DND-41 (cell line): ENCODE measurements around the gene SEMA3E.

Source experiments
- ATAC-seq: fragments of 200-7000 bp; cut with Tn5 transposase; 3 replicates; pipeline ENCODE4 v1.9.1; 2021; ENCODE audit warnings: low read depth; ENCODE audit not compliant: insufficient read depth
- DNase-seq: peaks from one replicate; pipeline ENCODE4 v3.0.0-alpha.2; 2020
- H2AFZ ChIP-seq: 2 replicates; pipeline ENCODE4 v1.6.0; 2012; ENCODE audit warnings: low read depth, low read length
- H3K27ac ChIP-seq: 2 replicates; pipeline ENCODE4 v1.5.1; 2012; ENCODE audit warnings: low read length, inconsistent platforms
- H3K27me3 ChIP-seq: fragments of 200-600 bp; sonication (generic); 2 replicates; pipeline ENCODE4 v1.6.0; 2012; ENCODE audit warnings: low read length, mild to moderate bottlenecking, inconsistent platforms; ENCODE audit not compliant: insufficient read depth, poor library complexity
- H3K36me3 ChIP-seq: 2 replicates; pipeline ENCODE4 v1.5.1; 2012; ENCODE audit warnings: low read length, inconsistent platforms; ENCODE audit not compliant: insufficient read depth
- H3K4me1 ChIP-seq: 2 replicates; pipeline ENCODE4 v1.5.1; 2012; ENCODE audit warnings: mild to moderate bottlenecking, low read length; ENCODE audit not compliant: insufficient read depth
- H3K4me2 ChIP-seq: 2 replicates; pipeline ENCODE4 v1.6.0; 2012; ENCODE audit warnings: mild to moderate bottlenecking, moderate library complexity, low read length, inconsistent platforms; ENCODE audit not compliant: insufficient read depth
- H3K4me3 ChIP-seq, 2 experiments: fragments of 200-600 bp in 1 of 2; shearing (Covaris generic) in 1 of 2; 2 replicates each; pipeline ENCODE4 v1.5.1; 2012 to 2016; ENCODE audit warnings: inconsistent platforms in 2 of 2, low read length in 2 of 2, mild to moderate bottlenecking in 2 of 2, low read depth in 1 of 2, moderate library complexity in 1 of 2
- H3K79me2 ChIP-seq: 2 replicates; pipeline ENCODE4 v1.6.0; 2012; ENCODE audit warnings: low read length, inconsistent platforms; ENCODE audit not compliant: insufficient read depth
- H3K9ac ChIP-seq: 2 replicates; pipeline ENCODE4 v1.6.0; 2012; ENCODE audit warnings: low read depth, mild to moderate bottlenecking, inconsistent platforms, low read length, moderate library complexity
- H3K9me3 ChIP-seq: 2 replicates; pipeline ENCODE4 v1.5.1; 2012; ENCODE audit warnings: low read length, moderate library complexity, mild to moderate bottlenecking, inconsistent platforms; ENCODE audit not compliant: insufficient read depth, severe bottlenecking
- H4K20me1 ChIP-seq: 2 replicates; pipeline ENCODE4 v1.6.0; 2012; ENCODE audit warnings: low read length; ENCODE audit not compliant: insufficient read depth
- EZH2 ChIP-seq: IDR thresholded peaks from 3 replicates; pipeline ENCODE4 v1.6.1; 2012; ENCODE audit warnings: borderline replicate concordance, low read depth, mild to moderate bottlenecking, moderate library complexity, low read length, inconsistent platforms; ENCODE audit not compliant: severe bottlenecking
- TF ChIP-seq, protein P1 (sequence below): IDR thresholded peaks from 2 replicates; pipeline ENCODE4 v1.5.1; 2012; ENCODE audit warnings: borderline replicate concordance, low read length, moderate library complexity, mild to moderate bottlenecking; ENCODE audit not compliant: poor library complexity, severe bottlenecking; ENCODE audit errors: extremely low read depth

SEMA3E gene

DNA sequence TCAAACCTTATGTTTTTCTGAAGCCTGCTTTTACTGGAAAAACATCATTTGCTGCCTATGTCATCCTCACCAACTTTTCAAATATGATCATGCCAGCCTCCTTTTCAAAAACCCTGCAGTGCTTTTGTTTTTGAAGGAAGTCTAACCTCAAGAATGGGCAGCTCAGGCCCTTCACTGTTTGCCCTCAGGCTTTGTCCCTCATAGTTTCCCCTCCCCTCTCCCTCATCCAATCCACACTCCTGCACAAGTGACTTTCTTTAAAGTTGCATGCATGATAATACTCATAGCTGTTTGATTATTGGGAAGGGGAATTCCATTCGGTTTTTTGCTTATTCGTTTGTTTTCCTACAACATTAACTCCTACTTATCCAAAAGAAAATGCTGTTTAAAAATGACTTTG, 219.4 kb downstream of the SEMA3E start:
- Histone ChIP-seq H4K20me1 (no peaks in the 10 kb centered on the region), H3K79me2 (no peaks in the 10 kb centered on the region), H3K4me3 (no peak overlapping the region), H3K4me1 (no peaks in the 10 kb centered on the region), H3K9ac (no peak overlapping the region), H3K36me3 (no peaks in the 10 kb centered on the region), H3K4me2 (no peak overlapping the region), H3K27me3 (no peaks in the 10 kb centered on the region), H2AFZ (no peak overlapping the region), H3K9me3 (no peaks in the 10 kb centered on the region), H3K27ac (no peak overlapping the region)
- DNase-seq: no peak
- ATAC-seq: no peak
- TF ChIP-seq, protein P1, sequence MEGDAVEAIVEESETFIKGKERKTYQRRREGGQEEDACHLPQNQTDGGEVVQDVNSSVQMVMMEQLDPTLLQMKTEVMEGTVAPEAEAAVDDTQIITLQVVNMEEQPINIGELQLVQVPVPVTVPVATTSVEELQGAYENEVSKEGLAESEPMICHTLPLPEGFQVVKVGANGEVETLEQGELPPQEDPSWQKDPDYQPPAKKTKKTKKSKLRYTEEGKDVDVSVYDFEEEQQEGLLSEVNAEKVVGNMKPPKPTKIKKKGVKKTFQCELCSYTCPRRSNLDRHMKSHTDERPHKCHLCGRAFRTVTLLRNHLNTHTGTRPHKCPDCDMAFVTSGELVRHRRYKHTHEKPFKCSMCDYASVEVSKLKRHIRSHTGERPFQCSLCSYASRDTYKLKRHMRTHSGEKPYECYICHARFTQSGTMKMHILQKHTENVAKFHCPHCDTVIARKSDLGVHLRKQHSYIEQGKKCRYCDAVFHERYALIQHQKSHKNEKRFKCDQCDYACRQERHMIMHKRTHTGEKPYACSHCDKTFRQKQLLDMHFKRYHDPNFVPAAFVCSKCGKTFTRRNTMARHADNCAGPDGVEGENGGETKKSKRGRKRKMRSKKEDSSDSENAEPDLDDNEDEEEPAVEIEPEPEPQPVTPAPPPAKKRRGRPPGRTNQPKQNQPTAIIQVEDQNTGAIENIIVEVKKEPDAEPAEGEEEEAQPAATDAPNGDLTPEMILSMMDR: no peak
- TF ChIP-seq EZH2: no peak

DNA sequence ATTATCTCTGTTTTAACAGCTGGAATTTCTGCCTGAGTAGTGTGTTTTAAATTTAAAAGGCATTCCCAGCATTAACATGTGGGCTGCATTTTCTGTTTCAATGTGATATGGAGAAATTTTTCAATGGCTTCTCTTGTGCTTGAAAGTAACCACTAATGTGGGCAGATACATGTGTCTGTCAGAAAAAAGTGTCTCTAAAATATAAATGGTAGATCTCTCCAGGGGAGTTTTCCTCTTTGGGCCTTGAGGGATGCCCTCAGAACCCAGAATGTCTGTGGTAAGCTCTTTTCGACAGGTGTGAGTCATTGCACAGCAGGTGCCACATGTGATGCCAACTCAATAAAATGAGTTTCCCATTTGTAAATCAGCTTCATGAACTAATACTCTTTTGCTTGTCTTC, 221.1 kb downstream of the SEMA3E start:
- no peaks in the 10 kb centered on the region for H3K9me3 ChIP-seq
- H3K9ac ChIP-seq: no peak overlapping the region
- no peak for ATAC-seq
- no peak overlapping the region for H3K27ac ChIP-seq
- no peaks in the 10 kb centered on the region for H3K36me3 ChIP-seq
- H3K4me3 ChIP-seq: no peak overlapping the region
- DNase-seq: no peak
- no peaks in the 10 kb centered on the region for H3K27me3 ChIP-seq
- no peaks in the 10 kb centered on the region for H4K20me1 ChIP-seq
- no peak overlapping the region for H3K4me2 ChIP-seq
- H2AFZ ChIP-seq: no peak overlapping the region
- no peaks in the 10 kb centered on the region for H3K79me2 ChIP-seq
- no peaks in the 10 kb centered on the region for H3K4me1 ChIP-seq
- TF ChIP-seq, protein P1: no peak
- TF ChIP-seq EZH2: no peak

DNA sequence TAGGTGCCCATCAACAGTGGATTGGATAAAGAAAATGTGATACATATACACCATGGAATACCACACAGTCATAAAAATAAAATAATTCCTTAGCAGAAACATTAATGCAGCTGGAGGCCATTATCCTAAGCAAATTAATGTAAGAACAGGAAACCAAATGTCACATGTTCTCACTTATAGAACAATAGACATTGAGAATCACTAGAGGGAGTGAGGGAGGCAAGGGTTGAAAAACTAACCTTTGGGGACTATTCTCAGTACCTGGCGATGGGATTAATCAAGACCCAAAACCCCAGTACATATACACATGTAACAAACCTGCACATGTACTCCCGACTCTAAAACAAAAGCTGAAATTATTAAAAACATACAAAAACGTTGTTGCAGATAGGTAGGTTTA, 222.6 kb downstream of the SEMA3E start:
- H3K4me1 ChIP-seq: no peaks in the 10 kb centered on the region
- DNase-seq: no peak
- TF ChIP-seq EZH2: no peak
- TF ChIP-seq, protein P1: no peak

DNA sequence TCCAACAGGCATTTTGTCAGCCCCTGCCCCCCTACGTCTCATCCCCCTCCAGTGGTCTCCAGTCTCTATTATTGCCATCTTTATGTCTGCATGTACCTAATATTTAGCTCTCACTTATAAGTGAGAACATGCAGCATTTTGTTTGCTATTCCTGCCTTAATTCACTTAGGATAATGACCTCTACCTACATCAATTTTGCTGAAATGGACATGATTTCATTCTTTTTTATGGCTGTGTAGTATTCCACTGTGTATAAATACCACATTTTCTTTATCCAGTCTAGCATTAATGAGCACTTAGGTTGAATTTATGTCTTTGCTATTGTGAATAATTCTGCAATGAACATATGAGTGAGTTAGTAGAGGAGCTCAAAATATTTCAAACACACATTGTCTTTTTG, 229.9 kb downstream of the SEMA3E start:
- Histone ChIP-seq H3K4me1 (no peaks in the 10 kb centered on the region), H3K27me3 (no peaks in the 10 kb centered on the region), H3K4me3 (no peak overlapping the region), H4K20me1 (no peaks in the 10 kb centered on the region), H2AFZ (no peak overlapping the region), H3K9me3 (no peaks in the 10 kb centered on the region), H3K27ac (no peak overlapping the region), H3K79me2 (no peaks in the 10 kb centered on the region), H3K9ac (no peak overlapping the region), H3K4me2 (no peak overlapping the region), H3K36me3 (no peaks in the 10 kb centered on the region)
- TF ChIP-seq EZH2: no peak
- TF ChIP-seq, protein P1: no peak
- ATAC-seq (no peak), DNase-seq (no peak)

More for the DNA sequence above, 222.6 kb downstream of the SEMA3E start:
- no peak for ATAC-seq
- Histone ChIP-seq H3K9me3 (no peaks in the 10 kb centered on the region), H2AFZ (no peak overlapping the region), H3K9ac (no peak overlapping the region), H3K4me2 (no peak overlapping the region), H3K36me3 (no peaks in the 10 kb centered on the region), H3K79me2 (no peaks in the 10 kb centered on the region), H4K20me1 (no peaks in the 10 kb centered on the region), H3K4me3 (no peak overlapping the region), H3K27ac (no peak overlapping the region), H3K27me3 (no peaks in the 10 kb centered on the region)
